IPS-20b (cell line): ENCODE results near the gene RNH1.

Source experiments
- H3K27ac ChIP-seq: one replicate; pipeline ENCODE4 v1.5.1; 2013; ENCODE audit warnings: low read length
- H3K27me3 ChIP-seq: 2 replicates; pipeline ENCODE4 v1.6.1; 2013; ENCODE audit warnings: mild to moderate bottlenecking, low read length, inconsistent platforms; ENCODE audit not compliant: insufficient read depth
- H3K36me3 ChIP-seq: 2 replicates; pipeline ENCODE4 v1.6.1; 2013; ENCODE audit warnings: low read depth, mild to moderate bottlenecking, inconsistent platforms, low read length, moderate library complexity; ENCODE audit not compliant: insufficient read depth
- H3K4me1 ChIP-seq: 2 replicates; pipeline ENCODE4 v1.6.1; 2013; ENCODE audit warnings: mild to moderate bottlenecking, control low read depth, inconsistent platforms, low read length, moderate library complexity; ENCODE audit not compliant: insufficient read depth
- H3K4me3 ChIP-seq: 2 replicates; pipeline ENCODE4 v1.5.1; 2013; ENCODE audit warnings: mild to moderate bottlenecking, low read length, inconsistent platforms
- H3K9ac ChIP-seq: 2 replicates; pipeline ENCODE4 v1.6.1; 2013; ENCODE audit warnings: low read depth, mild to moderate bottlenecking, inconsistent platforms, low read length, moderate library complexity
- H3K9me3 ChIP-seq: 2 replicates; pipeline ENCODE4 v1.6.1; 2013; ENCODE audit warnings: mild to moderate bottlenecking, low read depth, low read length, inconsistent platforms; ENCODE audit not compliant: insufficient read depth

RNH1 gene

DNA sequence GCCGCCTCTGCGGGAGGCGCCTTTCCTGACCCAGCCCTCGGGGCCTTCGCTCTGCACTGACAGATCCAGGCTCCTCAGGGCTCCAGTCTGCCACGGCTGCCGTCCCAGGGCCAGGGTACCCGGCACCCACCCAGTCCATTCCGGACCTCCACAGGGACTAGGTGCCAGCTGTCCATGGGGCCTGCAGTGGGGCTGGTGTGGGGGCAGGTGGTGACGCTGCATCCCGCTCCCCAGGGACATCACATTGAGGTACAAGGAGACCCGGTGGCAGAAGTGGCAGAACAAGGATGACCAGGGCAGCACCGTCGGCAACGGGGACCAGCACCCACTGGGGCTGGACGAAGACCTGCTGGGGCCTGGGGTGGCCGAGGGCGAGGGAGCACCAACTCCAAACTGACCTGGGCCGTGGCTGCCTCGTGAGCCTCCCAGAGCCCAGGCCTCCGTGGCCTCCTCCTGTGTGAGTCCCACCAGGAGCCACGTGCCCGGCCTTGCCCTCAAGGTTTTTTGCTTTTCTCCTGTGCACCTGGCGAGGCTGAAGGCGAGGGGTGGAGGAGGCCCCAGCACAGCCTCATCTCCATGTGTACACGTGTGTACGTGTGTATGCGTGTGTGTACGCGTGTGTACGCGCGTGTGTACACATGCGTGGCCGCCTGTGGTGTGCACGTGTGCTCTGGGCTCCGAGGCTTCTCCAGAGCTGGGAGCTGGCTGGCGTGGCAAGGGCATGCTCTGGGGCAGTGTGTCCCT, 16.7 kb downstream of the RNH1 start:
- H3K4me1 ChIP-seq = no peaks in the 10 kb centered on the region
- H3K9ac ChIP-seq = no peak overlapping the region
- H3K4me3 ChIP-seq = no peak overlapping the region
- H3K27ac ChIP-seq = no peak overlapping the region
- peaks cover 6% of the 10 kb centered on the region; the same call in 1 of the 2 replicates for H3K36me3 ChIP-seq
- H3K27me3 ChIP-seq = no peaks in the 10 kb centered on the region
- no peaks in the 10 kb centered on the region for H3K9me3 ChIP-seq

DNA sequence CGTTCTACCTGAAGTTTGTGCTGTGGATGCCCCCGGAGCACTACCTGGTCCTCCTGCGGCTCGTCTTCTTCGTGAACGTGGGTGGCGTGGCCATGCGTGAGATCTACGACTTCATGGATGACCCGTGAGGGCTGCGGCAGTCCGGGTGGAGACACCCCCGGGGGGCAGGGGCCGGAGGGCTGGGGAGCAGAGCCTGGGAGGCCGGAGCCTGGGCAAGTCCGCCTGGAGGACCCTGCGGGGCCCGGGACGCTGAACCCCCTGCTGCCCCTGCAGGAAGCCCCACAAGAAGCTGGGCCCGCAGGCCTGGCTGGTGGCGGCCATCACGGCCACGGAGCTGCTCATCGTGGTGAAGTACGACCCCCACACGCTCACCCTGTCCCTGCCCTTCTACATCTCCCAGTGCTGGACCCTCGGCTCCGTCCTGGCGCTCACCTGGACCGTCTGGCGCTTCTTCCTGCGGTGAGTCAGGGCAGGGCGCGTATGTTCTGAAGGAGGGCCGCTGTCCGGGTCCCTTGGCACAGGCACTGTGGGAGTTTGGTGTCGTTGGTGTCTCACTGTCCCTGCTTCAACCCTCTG, 17.3 kb downstream of the RNH1 start:
- Histone ChIP-seq H3K27me3 (no peaks in the 10 kb centered on the region), H3K9me3 (no peaks in the 10 kb centered on the region), H3K36me3 (peaks cover 6% of the 10 kb centered on the region; the same call in 1 of the 2 replicates), H3K9ac (no peak overlapping the region), H3K27ac (no peak overlapping the region), H3K4me1 (no peaks in the 10 kb centered on the region), H3K4me3 (no peak overlapping the region)

DNA sequence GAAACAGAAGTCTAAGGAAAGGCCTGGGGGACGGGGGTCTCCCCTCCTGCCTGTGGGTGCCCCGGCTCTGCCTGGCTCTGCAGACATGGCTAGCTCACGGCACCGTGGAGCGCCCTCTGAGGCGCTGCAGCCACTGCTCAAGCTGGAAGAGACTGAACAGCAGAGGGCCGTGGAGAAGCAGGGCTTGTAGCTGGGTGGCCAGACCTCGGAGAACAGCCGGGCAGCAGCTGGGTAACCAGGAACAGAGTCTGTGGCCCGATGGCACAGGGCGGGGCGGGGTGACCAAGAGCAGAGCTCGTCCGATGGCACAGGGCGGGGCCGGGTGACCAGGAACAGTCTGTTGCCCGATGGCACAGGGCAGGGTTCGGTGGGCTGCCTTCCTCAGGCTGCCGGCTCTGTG, 18.1 kb downstream of the RNH1 start:
- H3K4me1 ChIP-seq = no peaks in the 10 kb centered on the region
- H3K9me3 ChIP-seq = no peaks in the 10 kb centered on the region
- no peak overlapping the region for H3K9ac ChIP-seq
- H3K27me3 ChIP-seq = no peaks in the 10 kb centered on the region
- H3K4me3 ChIP-seq = no peak overlapping the region
- H3K27ac ChIP-seq = no peak overlapping the region
- peaks cover 6% of the 10 kb centered on the region; the same call in 1 of the 2 replicates for H3K36me3 ChIP-seq

DNA sequence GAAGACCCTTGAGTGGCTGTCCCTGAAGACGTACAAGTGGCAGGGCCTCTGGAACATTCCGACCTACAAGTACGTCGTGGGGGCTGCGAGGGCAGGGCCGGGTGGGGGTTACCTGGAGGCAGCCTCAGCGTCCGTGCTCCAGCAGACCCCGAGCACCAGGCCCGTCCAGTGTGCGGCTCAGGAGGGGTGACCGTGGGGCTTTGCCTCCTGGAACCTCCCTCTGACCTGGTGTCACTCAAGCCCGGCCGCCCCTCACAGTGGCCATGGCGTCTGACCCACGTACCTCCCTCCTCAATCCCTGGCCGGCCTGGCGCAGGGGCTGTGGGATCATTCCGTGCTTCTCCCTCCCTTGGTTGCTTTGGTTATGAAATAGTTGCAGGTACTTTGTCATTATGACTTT, 18.5 kb downstream of the RNH1 start:
- Histone ChIP-seq H3K4me3 (no peak overlapping the region), H3K4me1 (no peaks in the 10 kb centered on the region), H3K9me3 (no peaks in the 10 kb centered on the region), H3K36me3 (peaks cover 6% of the 10 kb centered on the region; the same call in 1 of the 2 replicates), H3K9ac (no peak overlapping the region), H3K27ac (no peak overlapping the region), H3K27me3 (no peaks in the 10 kb centered on the region)

DNA sequence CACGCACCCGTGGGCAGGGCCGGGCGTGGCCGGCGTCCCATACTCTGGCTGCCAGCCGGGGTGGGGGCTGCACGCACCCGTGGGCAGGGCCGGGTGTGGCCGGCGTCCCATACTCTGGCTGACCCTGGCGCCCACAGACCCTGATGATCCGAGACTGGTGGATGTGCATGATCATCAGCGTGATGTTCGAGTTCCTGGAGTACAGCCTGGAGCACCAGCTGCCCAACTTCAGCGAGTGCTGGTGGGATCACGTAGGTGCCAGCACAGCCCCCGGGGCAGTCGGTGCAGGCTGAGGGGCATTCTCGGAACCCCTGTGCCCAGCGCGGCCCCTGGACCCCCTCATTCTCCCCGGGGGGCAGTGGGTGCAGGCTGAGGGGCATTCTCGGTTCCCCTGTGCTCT, 19.0 kb downstream of the RNH1 start:
- no peaks in the 10 kb centered on the region for H3K27me3 ChIP-seq
- H3K9me3 ChIP-seq = no peaks in the 10 kb centered on the region
- H3K4me3 ChIP-seq = no peak overlapping the region
- peaks cover 6% of the 10 kb centered on the region; the same call in 1 of the 2 replicates for H3K36me3 ChIP-seq
- no peak overlapping the region for H3K27ac ChIP-seq
- no peaks in the 10 kb centered on the region for H3K4me1 ChIP-seq
- no peak overlapping the region for H3K9ac ChIP-seq

DNA sequence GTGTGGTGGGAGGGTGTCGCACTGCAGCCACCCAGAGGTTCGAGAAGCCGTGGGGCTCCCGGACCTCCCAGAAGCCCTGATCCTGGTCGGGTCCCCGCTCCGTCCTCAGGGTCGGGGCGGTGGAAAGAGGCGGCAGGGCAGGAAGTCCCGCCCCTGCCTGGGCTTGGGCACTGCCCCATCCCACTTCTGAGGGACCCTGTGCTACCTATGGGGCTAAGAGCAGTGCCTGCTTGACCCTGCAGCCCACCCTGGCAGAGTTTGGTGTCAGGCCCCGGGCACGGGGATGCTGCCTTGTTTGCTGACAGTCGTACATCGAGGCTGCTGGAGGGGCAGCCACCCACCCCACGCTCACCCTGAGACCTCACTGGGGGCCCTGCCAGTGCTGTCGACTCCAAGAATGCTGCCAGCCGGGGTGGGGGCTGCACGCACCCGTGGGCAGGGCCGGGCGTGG, 19.4 kb downstream of the RNH1 start:
- Histone ChIP-seq H3K4me3 (no peak overlapping the region), H3K27me3 (no peaks in the 10 kb centered on the region), H3K27ac (no peak overlapping the region), H3K4me1 (no peaks in the 10 kb centered on the region), H3K9me3 (no peaks in the 10 kb centered on the region), H3K9ac (no peak overlapping the region), H3K36me3 (peaks cover 6% of the 10 kb centered on the region; the same call in 1 of the 2 replicates)

DNA sequence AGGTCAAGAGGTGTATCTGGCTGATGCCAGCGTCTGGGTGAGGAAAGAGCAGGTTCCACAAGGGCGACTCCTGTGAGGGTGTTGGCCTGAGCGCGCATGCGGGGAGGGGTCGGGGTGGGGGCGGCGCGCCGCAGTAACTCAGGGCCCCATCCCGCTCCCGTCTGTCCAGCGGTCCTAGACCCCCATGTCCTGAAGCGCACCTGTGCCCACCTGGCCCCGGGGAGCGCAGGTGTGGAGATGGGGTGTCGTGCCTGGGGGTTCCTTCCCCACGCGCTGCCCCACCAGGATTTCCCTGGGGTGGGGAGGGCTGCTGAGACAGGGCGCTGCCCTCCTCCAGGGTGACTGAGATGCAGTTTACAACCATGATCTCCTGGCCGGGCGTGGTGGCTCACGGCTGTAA, 20.9 kb downstream of the RNH1 start:
- H3K4me3 ChIP-seq = no peak overlapping the region
- peaks cover 6% of the 10 kb centered on the region; the same call in 1 of the 2 replicates for H3K36me3 ChIP-seq
- H3K27ac ChIP-seq = no peak overlapping the region
- H3K9me3 ChIP-seq = no peaks in the 10 kb centered on the region
- no peak overlapping the region for H3K9ac ChIP-seq
- no peaks in the 10 kb centered on the region for H3K4me1 ChIP-seq
- H3K27me3 ChIP-seq = no peaks in the 10 kb centered on the region

DNA sequence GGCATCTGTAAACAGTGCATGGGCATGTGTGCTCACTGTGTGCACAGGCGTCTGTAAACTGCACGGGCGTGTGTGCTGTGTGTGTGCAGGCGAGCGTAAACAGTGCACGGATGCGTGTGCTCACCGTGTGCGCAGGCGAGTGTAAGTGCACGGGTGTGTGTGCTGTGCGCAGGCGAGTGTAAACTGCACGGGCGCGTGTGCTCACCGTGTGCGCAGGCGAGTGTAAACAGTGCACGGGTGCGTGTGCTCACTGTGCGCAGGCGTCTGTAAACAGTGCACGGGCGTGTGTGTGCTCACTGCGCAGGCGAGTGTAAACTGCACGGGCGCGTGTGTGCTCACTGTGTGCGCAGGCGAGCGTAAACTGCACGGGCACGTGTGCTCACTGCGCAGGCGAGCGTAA, 22.4 kb downstream of the RNH1 start:
- no peaks in the 10 kb centered on the region; the same call in 1 of the 2 replicates for H3K36me3 ChIP-seq

DNA sequence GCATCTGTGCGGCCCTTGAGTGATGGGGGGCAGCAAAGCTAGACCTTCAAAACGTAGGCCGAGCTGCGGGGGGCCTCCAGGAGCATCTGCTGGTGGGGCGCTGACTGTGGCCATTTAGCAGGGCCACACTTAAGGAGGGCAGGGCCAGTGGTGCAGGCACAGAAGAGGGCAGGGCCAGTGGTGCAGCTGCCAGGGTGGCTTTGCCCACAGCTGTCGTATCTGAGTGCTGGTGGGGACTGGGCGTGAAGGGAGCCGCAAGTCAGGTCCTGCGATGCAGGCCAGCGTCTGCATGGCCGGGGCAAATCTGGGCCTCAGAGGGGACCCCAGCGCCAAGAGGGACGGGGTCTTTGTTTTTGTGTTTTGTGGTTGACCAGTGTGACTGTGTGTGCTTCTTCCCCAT, 27.7 kb downstream of the RNH1 start:
- H3K27me3 ChIP-seq = no peaks in the 10 kb centered on the region
- H3K36me3 ChIP-seq = peaks cover 8% of the 10 kb centered on the region
- H3K9me3 ChIP-seq = no peaks in the 10 kb centered on the region
- no peak overlapping the region for H3K4me3 ChIP-seq
- no peak overlapping the region for H3K9ac ChIP-seq
- H3K4me1 ChIP-seq = no peaks in the 10 kb centered on the region; the same call in 1 of the 2 replicates
- H3K27ac ChIP-seq = no peak overlapping the region

More for the DNA sequence above, 22.4 kb downstream of the RNH1 start:
- no peaks in the 10 kb centered on the region for H3K9me3 ChIP-seq
- H3K4me3 ChIP-seq = no peak overlapping the region
- no peak overlapping the region for H3K27ac ChIP-seq
- no peak overlapping the region for H3K9ac ChIP-seq
- no peaks in the 10 kb centered on the region for H3K4me1 ChIP-seq
- H3K27me3 ChIP-seq = no peaks in the 10 kb centered on the region

DNA sequence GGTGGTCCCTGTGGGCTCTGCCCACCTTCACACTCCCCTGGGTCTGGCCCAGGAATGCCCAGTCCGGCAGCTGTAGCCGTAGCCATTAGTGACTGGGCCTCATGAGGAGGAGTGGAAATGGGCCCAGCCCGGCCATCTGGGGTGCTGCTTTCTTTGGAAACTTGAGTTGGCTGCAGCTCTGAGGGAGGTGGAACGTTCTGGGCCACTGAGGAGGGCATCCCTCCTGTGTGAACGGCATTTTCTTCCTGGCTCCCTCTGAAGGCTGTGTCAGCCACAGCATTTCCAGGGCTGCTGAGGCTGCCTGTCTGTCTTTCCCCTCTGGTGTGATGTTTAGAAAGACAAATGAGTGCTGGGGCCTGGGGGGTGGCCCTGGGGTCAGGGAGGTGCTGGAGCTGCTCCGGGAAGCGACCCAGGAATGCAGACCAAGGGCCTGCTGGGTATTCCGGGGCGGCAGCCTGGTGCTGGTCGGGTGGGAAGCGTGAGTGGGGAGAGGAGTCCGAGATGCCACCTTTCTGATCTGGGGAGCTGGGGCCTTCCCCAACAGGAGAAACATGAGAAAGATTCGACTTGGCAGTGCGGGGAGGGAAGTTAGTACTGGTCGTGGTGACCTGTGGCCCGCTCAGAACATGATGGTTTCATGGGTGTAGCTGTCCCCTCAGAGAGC, 29.9 kb downstream of the RNH1 start:
- Histone ChIP-seq H3K4me3 (no peak overlapping the region), H3K27me3 (no peaks in the 10 kb centered on the region), H3K4me1 (no peaks in the 10 kb centered on the region; the same call in 1 of the 2 replicates), H3K27ac (no peak overlapping the region), H3K9ac (no peak overlapping the region), H3K36me3 (peaks cover 8% of the 10 kb centered on the region), H3K9me3 (no peaks in the 10 kb centered on the region)

DNA sequence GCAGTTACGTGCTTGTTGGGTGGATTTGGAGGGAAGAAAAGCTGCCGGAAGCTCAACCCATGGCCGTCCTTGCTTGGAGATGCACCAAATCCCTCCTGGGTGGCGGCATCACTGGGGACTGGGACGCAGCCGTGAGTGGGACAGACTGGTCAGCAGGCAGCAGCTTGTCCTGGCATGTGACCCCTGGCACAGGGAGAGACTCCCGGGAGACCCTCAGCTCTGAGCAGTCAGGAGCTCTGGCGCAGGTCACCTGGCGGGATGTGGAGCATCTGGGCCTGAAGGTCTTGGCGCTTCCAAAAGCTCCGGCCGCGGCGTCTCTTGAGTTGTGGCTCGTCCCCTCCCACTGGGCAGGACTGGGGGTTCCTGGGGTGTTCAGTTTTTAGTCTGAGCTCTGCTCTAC, 30.6 kb downstream of the RNH1 start:
- Histone ChIP-seq H3K4me1 (no peaks in the 10 kb centered on the region; the same call in 1 of the 2 replicates), H3K27me3 (no peaks in the 10 kb centered on the region), H3K36me3 (peaks cover 8% of the 10 kb centered on the region), H3K9ac (no peak overlapping the region), H3K9me3 (no peaks in the 10 kb centered on the region), H3K27ac (no peak overlapping the region), H3K4me3 (no peak overlapping the region)
